HG03460 (cell line): Measurements from ENCODE around the gene EEF1AKMT4.

ENCODE experiments used
- ATAC-seq: cut with Tn5 transposase; IDR thresholded peaks from one replicate; pipeline ENCODE4 v1.9.1; 2021; ENCODE audit not compliant: unreplicated experiment

Gene EEF1AKMT4

DNA sequence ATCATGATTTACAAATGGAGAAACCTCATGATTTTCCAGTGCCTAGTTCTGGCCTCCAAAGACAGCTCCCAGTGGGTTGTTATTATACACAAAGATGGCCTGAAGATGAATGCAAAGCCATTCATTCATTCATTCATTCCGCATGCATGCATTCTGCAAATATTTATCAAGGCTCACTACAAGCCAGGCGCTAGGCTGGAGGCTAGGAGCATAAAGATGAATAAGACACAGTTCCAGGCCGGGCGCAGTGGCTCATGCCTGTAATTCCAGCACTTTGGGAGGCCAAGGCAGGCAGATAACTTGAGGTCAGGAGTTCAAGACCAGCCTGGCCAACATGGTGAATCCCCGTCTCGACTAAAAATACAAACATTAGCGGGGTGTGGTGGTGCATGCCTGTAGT, 47.1 kb downstream of the EEF1AKMT4 start:
- ATAC-seq: no peak

DNA sequence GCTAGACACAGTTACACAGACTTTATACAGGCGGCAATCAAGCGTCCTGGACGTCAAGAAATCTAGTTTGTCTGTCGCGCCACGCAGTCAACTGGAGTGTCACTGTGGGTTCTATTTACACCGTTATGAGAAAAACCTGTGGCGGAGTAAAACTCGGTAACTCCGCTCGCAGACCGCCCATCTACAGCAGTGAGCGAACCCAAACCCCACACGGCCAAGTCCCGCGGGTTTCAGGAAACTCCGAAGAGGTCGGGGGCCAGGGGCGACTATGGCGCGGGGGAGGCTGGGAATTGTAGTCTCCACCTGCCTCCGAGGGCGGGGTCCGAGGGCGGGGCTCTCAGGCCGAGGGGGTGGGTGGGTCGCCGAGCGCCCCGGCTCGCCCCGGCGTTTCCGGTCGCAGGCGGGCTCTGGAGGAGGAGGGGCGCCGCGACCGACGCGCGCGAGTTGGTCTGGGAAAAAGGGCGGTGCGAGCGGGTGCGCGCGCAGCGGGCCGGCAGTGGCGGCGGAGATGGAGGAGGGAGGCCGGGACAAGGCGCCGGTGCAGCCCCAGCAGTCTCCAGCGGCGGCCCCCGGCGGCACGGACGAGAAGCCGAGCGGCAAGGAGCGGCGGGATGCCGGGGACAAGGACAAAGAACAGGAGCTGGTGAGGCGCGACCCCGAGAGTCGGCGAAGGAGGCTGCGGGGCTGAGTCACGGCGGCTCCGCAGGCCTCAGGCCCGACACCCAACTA, 49.5 kb downstream of the EEF1AKMT4 start, which contains the start of gene PSMD2:
PSMD2 (plus strand) TSS at position 483 of the 729 bp plus-strand sequence; CDS start at position 509, 26 bp downstream.
- peak; percentile 93 for ATAC-seq

DNA sequence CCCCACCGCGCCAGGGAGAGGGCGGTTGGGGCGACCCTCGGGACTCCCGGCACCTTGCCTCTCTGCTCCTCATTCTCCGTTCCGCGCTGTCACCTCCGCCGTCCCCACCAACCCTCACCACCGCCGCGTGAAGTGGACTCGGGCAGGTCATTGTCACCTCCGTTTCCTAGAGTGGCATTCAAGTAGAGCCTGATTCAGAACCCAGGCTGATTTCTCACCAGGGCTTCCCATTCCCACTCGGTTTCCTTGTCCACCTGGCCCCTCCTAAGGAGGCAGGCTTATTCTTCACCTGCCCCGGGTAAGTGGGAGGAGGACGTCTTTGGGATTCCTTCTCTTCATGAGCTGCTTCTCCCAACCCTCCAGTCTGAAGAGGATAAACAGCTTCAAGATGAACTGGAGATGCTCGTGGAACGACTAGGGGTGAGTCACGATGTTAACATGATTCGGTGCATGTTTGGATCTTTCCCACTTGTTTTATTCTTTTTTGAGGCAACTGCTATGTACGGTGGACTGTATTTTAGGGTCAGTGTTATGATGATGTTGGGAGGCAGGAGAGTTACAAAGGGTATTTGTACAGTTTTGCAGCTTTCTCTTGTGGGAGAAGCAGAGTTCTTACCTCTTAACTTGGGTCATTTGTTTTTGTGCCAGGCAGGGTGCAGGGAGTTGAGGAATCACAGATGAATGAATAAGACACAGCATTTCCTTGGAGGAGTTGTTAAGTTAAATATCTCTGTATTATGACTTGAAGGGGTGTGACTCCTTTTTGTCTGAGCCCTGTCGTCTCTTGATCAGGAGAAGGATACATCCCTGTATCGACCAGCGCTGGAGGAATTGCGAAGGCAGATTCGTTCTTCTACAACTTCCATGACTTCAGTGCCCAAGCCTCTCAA, 50.3 kb downstream of the EEF1AKMT4 start:
- peak; percentile 2 for ATAC-seq

DNA sequence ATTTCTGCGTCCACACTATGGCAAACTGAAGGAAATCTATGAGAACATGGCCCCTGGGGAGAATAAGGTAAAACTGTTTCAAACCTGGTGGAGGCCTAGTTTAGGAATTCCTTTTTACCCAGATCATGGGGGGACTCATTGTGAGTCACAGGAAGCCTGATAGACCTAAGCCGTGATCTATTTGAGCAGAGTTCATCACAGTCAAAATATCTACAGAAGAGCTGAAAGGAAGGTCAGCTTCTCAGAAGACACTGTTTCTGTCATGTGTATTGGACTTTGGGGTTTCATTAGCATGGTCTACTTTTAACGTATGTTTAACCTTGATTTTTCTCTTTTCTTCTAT, 50.9 kb downstream of the EEF1AKMT4 start:
- no peak for ATAC-seq

DNA sequence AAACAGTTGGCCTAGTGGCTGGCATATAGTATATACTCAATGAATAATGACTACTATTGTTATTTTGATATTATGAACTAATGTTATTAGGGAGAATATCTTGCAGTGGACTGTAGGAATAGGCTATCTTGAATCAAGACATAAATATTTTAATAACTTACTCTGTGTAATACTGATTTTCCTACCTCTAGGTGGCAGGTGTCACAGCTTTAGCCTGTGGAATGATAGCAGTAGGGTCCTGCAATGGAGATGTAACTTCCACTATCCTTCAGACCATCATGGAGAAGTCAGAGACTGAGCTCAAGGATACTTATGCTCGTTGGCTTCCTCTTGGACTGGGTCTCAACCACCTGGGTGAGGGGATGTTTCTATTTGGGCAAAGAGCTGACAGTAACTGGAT, 56.1 kb downstream of the EEF1AKMT4 start:
- ATAC-seq: no peak

DNA sequence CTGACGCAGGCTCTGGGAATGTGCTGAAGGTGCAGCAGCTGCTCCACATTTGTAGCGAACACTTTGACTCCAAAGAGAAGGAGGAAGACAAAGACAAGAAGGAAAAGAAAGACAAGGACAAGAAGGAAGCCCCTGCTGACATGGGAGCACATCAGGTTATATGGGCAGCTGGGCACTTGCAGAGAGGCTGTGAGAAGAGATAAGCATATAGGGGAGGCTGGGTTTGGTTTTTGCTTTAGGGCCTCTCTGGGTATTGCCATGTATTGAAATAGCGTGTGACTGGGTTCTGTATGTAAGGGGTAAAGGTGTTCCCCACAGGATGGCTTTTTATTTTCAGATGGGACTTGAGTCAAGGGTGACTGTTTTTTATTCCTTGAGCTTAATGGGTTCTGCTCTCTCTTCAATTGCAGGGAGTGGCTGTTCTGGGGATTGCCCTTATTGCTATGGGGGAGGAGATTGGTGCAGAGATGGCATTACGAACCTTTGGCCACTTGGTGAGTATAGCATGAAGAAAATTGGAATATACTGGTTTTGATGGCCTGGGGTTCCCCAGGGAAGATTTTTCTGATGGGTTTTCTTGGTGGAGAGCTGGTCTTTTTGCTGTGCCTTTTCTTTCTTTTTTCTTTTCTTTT, 57.0 kb downstream of the EEF1AKMT4 start:
- ATAC-seq: no peak

DNA sequence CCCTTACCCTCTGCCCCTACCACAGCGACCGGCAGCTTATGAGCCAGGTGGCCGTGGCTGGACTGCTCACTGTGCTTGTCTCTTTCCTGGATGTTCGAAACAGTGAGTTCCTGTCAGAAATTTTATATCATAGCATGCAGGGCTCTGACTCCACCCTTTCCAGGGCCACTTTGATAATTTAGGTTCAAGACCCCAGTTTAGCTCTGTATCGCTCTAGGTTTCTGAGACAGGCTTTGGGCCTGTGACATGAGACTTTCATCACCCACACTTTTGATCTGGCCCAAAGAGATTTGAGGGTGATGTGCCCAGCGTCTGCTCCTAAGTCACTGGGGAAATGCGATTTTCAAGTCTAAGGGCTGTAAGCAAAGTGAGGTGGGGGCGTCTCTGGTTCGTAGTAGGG, 58.4 kb downstream of the EEF1AKMT4 start:
- ATAC-seq: no peak
